ENCODE data around the gene PLD1.
"Not testable (repeated sequence)": the region's sequence is repeated elsewhere in the genome, so short reads cannot be mapped to it uniquely, and the experiment has no call there.

PLD1 gene

GRCh38 chr3:171736556-171736955, 73.7 kb downstream of the PLD1 start:
- no peak for DNase-seq

- no peak for DNase-seq
These were observed 76.7 kb downstream of the PLD1 start for GRCh38 chr3:171733561-171733960.

GRCh38 chr3:171732756-171733155, 77.5 kb downstream of the PLD1 start:
- DNase-seq: no peak

GRCh38 chr3:171731691-171732090, 78.6 kb downstream of the PLD1 start:
- DNase-seq: no peak

- DNase-seq: no peak
These were observed 80.6 kb downstream of the PLD1 start for GRCh38 chr3:171729452-171730334.

GRCh38 chr3:171727288-171727687, 83.0 kb downstream of the PLD1 start:
- DNase-seq: no peak

- no peak for DNase-seq
These were observed 91.6 kb downstream of the PLD1 start for GRCh38 chr3:171718493-171719185.

GRCh38 chr3:171715155-171715554, 95.1 kb downstream of the PLD1 start:
- no peak for DNase-seq

GRCh38 chr3:171712171-171712938, 97.9 kb downstream of the PLD1 start:
- no peak for DNase-seq

- DNase-seq: no peak
These were observed 98.7 kb downstream of the PLD1 start for GRCh38 chr3:171711461-171712170.

GRCh38 chr3:171710359-171710758, 99.9 kb downstream of the PLD1 start:
- no peak for DNase-seq

GRCh38 chr3:171704814-171705213, 105.5 kb downstream of the PLD1 start:
- DNase-seq: no peak

- peak; percentile 22 for DNase-seq
These were observed 106.3 kb downstream of the PLD1 start for GRCh38 chr3:171704002-171704401.

- DNase-seq: no peak
These were observed 107.1 kb downstream of the PLD1 start for GRCh38 chr3:171703144-171703543.

- DNase-seq: no peak
These were observed 109.6 kb downstream of the PLD1 start for GRCh38 chr3:171700653-171701052.

GRCh38 chr3:171700157-171700556, 110.1 kb downstream of the PLD1 start:
- no peak for DNase-seq

GRCh38 chr3:171699601-171700000, 110.7 kb downstream of the PLD1 start:
- DNase-seq: no peak

GRCh38 chr3:171696805-171697204, 113.5 kb downstream of the PLD1 start:
- DNase-seq: no peak

GRCh38 chr3:171695426-171695825, 114.9 kb downstream of the PLD1 start:
- DNase-seq: no peak

GRCh38 chr3:171694888-171695287, 115.4 kb downstream of the PLD1 start:
- DNase-seq: no peak

GRCh38 chr3:171692551-171692950, 117.7 kb downstream of the PLD1 start:
- not testable (repeated sequence) for DNase-seq

GRCh38 chr3:171691485-171691884, 118.8 kb downstream of the PLD1 start:
- DNase-seq: no peak

GRCh38 chr3:171690281-171690680, 120.0 kb downstream of the PLD1 start:
- DNase-seq: no peak
